ENCODE measurements around the gene PLCG2.

- no peak for TF ChIP-seq CTCF (IDR thresholded peaks at IDR 0.05; ENCODE audit: low read depth, low read length)
- no peak for TF ChIP-seq MAX (IDR thresholded peaks at IDR 0.05; ENCODE audit: low read depth, low read length)
- no peak for TF ChIP-seq POLR2A (IDR thresholded peaks at IDR 0.05; ENCODE audit: extremely low read depth, insufficient read length)
- TF ChIP-seq MYC (IDR thresholded peaks at IDR 0.05; ENCODE audit: low read depth, low read length), result no peak
These were observed 38.2 kb downstream of the PLCG2 start for GRCh38 chr16:81817296-81817695.

Data from NB4 (cell line).